GM10847 (cell line): ENCODE measurements around the gene PTPRQ.

ENCODE experiments used
- POLR2A ChIP-seq: IDR thresholded peaks from 2 replicates; pipeline ENCODE4 v1.6.1; 2011; ENCODE audit not compliant: insufficient read length; ENCODE audit errors: extremely low read depth

The PTPRQ gene

DNA sequence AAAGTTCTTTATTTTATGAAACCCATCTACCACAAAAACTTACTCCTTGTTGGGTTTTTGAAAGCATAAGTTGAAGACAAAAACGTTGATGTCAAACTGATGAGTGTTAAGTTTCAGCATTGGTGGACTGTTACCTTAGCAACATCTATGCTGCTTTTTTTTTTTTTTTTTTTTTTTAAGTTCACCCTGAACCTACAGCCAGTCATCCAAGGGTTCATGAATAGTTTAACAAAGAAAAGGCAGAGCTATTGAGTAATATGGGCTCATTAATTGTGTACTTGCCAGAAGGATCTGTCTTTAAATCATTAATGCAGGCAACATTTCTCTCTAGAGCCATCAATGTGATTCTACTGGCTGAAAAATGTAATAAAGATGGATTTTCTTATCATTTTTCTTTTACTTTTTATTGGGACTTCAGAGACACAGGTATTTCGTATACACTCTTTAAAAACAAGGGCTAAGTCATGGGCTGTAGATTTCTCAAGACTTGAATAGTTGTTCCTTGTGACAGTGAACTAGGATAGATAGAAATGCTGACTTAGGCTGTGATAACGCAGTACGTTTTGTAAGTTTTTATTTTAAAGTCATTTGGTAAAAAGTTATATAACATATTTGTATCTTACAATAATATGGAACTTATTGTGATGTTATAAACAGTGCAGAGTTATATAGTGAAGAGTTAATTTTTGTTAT, at the start of gene PTPRQ:
PTPRQ (plus strand) TSS at position 262 of the 693 bp plus-strand sequence; CDS start at position 373, 111 bp downstream.
- TF ChIP-seq POLR2A, result no peak

GRCh38 chr12:80400571-80400991, 43.5 kb upstream of the PTPRQ start:
- TF ChIP-seq POLR2A, result no peak

DNA sequence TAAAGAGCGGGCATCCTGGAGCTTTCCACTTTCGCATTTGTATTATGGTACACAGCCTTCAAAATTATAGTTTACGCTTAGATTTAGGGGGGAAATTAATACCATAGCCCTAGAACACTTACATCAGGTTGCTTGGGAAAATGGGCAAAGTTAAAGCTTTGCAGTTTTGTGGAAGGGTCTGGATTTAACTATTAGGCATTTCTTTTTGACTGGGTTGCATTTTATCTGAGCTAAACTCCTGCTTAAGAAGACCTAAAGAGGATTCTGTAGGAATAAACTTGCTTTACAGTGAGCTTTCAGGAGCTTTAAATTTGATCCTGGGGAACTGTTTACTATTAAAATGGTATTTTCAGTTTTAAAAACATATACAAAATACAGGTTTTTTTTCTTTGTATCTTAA, 42.8 kb upstream of the PTPRQ start:
- TF ChIP-seq POLR2A, result no peak

DNA sequence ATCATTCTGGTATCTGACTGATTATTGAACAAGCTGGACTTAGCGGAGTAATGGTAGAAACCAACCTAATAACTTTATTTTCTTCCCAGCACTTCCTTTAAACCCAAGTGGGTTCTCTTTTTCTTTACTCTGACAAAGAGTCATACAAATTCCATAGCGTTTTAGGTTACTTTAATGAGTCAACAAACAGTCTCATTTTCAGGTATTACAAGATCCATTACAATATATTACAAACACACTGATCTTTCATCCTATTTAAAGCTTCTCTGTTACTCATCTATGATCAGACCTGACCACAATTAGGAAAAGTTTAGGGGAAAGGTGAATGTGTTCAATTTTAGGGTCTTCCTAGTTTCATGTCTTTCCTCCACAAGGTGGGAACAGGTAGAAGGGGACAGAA, 39.4 kb upstream of the PTPRQ start:
- TF ChIP-seq POLR2A, result no peak

DNA sequence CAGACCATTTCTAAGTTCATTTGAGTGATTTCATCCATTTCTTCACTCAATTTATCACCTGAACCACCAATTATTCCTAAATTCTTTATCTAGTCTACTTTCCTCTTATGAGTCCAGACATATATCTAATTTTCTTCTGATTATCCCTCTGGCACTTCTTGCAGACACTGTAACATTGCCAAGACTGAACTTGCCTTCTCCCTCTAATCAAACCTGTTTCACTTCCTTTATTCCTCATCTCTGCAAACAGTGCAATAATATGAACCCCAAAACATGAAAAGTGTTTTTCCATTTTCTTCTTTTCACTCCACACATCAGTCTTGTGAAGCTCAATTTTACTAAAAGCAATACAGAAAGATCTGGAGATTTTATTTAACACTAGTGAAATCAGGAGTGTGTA, 37.8 kb upstream of the PTPRQ start:
- no peak for TF ChIP-seq POLR2A

- no peak for TF ChIP-seq POLR2A
Observed at GRCh38 chr12:80411787-80412186, 32.2 kb upstream of the PTPRQ start.

DNA sequence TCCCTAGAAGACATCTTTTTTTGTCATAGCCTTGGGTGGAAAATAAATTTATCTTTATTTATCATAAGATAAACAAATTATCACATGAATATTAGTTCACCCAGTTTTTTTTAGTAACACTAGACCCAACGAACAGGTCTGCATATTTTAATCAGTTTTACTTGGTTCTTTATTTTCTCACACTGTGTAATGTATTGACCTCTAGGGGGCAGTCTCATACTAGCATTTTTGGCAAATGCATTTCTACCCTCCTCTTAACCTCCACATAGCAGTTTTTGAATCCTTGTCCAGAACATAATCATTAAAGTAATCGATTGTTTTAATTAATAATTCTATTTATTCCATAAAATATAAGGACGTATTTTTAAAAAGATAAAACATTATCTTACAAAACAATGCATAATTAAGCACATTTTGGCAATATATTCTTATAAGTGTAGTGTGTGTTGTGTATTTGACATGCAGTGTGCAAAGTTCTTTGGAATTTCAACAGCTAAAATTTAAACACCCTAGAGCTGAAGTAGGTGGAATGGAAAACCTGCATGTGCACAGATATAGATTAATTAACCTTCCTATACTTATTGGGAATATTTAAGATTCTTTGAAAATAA, 31.6 kb upstream of the PTPRQ start:
- TF ChIP-seq POLR2A, result no peak

GRCh38 chr12:80413462-80413861, 30.6 kb upstream of the PTPRQ start:
- TF ChIP-seq POLR2A, result no peak

GRCh38 chr12:80415466-80415865, 28.6 kb upstream of the PTPRQ start:
- TF ChIP-seq POLR2A, result no peak

DNA sequence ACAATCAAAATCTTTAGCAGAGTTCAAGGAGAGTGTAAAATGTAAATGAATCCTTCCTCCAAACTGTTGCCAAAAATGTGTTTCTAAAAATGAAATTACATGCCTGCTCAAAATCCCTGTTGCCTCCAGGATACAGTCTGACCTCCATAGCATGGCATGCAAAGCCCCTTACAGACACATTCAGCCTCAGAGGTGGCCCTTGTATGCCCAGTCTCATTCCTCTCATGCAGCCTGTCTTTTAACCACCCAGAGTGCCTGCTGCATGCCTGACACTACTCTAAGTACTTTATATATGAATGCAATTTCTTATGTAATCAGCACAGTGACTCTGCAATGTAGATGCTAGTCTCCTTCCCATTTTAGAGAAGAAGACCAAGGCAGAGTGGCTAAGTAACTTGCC, 24.4 kb upstream of the PTPRQ start:
- TF ChIP-seq POLR2A, result no peak

- TF ChIP-seq POLR2A, result no peak
Observed at GRCh38 chr12:80420075-80420474, 24.0 kb upstream of the PTPRQ start.

- no peak for TF ChIP-seq POLR2A
Observed at GRCh38 chr12:80422550-80422949, 21.5 kb upstream of the PTPRQ start.

DNA sequence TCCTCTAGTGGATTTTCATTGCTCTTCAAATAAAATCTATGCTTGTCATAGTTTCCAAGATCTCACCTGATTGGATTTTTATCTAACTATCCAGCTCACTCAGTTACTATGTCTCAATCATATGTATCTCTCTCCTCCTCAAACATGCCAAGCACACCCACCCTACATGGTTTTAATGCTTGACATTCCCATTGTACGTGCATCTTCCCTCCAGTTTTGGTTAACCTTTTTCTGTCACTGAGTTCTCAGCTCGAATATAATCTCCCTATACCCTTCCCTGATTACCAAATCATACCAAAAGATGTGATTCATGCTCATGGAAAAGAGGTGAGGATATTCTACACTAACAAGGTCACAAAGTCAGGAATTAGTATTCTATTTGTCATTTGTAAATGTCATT, 12.0 kb upstream of the PTPRQ start:
- no peak for TF ChIP-seq POLR2A

DNA sequence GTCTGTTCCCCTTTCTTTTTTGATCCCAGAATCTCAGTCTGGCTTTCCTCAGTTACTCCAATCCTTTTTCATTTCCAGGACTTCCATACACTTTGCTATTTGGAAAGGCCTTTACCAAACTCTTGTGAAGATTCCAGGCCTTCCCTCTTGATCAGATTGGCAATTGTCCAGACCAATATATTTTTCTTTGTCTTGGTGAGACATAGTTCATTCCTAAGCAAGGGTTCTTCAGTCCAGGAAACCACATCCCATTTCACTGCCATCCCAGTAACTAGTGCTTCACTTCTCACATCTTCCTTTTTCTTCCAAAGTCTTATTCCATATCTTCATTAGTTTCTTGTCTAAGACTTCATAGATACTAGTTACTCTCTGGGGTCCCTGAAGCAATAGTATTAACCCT, 2.1 kb upstream of the PTPRQ start:
- no peak for TF ChIP-seq POLR2A

GRCh38 chr12:80442426-80443222, 1.4 kb upstream of the PTPRQ start:
- TF ChIP-seq POLR2A, result no peak

DNA sequence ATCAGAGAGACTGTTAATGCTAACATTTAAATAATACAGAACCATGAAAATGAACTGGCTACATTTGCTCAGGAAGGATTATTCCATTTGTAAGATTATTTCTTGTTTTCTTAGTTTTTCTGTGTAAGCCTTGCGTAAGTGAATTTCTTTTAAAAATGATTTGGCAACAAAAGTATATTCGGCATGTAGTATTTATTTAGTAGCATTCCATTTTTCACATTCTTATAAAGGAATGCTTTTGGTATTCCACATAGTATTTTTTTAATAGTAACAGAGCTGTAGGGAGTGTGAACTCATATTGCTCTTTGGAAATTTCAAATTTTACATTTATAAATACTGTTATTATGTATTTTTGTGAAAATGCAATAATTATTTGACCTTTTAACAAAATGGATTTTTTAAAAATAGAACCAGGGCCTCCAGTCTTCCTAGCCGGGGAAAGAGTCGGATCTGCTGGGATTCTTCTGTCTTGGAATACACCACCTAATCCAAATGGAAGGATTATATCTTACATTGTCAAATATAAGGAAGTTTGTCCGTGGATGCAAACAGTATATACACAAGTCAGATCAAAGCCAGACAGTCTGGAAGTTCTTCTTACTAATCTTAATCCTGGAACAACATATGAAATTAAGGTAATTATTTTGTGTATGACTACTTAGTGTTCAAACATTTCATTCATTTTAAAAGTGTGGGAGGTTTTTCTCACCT, 1.2 kb downstream of the PTPRQ start:
- no peak for TF ChIP-seq POLR2A

DNA sequence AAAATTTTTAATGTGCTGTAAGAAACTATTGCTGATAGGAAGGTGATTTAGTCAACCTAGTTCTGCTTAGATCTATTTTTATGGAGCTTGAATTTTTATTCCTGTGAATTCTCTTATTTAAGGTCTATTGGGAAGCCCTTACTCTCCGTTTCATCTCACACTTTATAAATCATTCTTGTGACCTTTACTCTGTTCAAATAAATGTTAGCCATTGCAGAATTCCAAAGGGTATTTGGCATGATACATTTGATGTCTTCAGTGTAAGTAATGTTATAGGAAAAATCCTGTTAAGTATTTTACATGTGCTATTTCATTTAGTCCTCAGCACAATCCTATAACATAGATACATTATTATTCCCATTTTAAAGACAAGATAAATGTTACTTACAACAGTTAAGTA, 12.5 kb downstream of the PTPRQ start:
- no peak for TF ChIP-seq POLR2A
